Mucosa of rectum (tissue), 2 donors: ENCODE results near the gene MAN2A1.

ENCODE experiments used
- H3K27ac ChIP-seq, 2 donors: one replicate each; pipeline ENCODE4 v1.7.0; 2013; ENCODE audit warnings: inconsistent platforms in 2 of 2, low read depth in 2 of 2, low read length in 2 of 2
- H3K27me3 ChIP-seq, 2 donors: one replicate each; pipeline ENCODE4 v1.7.0; 2013; ENCODE audit warnings: low read length in 2 of 2; ENCODE audit not compliant: control insufficient read depth in 2 of 2, insufficient read depth in 2 of 2
- H3K36me3 ChIP-seq, 2 donors: one replicate each; pipeline ENCODE4 v1.7.0; 2013; ENCODE audit warnings: low read length in 2 of 2; ENCODE audit not compliant: control insufficient read depth in 2 of 2, insufficient read depth in 2 of 2
- H3K4me1 ChIP-seq, 2 donors: one replicate each; pipeline ENCODE4 v1.7.0; 2013; ENCODE audit warnings: low read length in 2 of 2, mild to moderate bottlenecking in 1 of 2; ENCODE audit not compliant: control insufficient read depth in 2 of 2, insufficient read depth in 2 of 2
- H3K4me3 ChIP-seq, 2 donors: one replicate each; pipeline ENCODE4 v1.7.0; 2013; ENCODE audit warnings: low read length in 2 of 2
- H3K9ac ChIP-seq, 2 donors: one replicate each; pipeline ENCODE4 v1.7.0; 2013; ENCODE audit warnings: low read length in 2 of 2, low read depth in 1 of 2, mild to moderate bottlenecking in 1 of 2
- H3K9me3 ChIP-seq, 2 donors: one replicate each; pipeline ENCODE4 v1.7.0; 2013; ENCODE audit warnings: low read length in 2 of 2; ENCODE audit not compliant: control insufficient read depth in 2 of 2
- donor health status: healthy.
- donor health status: Normal muscosa, but diverticular disease.

The MAN2A1 gene

GRCh38 chr5:109852371-109853155, 162.8 kb downstream of the MAN2A1 start:
- Histone ChIP-seq H3K27me3 (no peaks in the 10 kb centered on the region), H3K4me3 (no peak overlapping the region), H3K4me1 (no peaks in the 10 kb centered on the region), H3K27ac (no peak overlapping the region), H3K36me3 (peaks cover 33 to 47% of the 10 kb centered on the region in 2 donors), H3K9ac (no peak overlapping the region), H3K9me3 (no peaks in the 10 kb centered on the region)

GRCh38 chr5:109853377-109853776, 163.7 kb downstream of the MAN2A1 start:
- H3K27me3 ChIP-seq: no peaks in the 10 kb centered on the region
- no peak overlapping the region for H3K9ac ChIP-seq
- H3K4me3 ChIP-seq: no peak overlapping the region
- no peak overlapping the region for H3K27ac ChIP-seq
- H3K4me1 ChIP-seq: no peaks in the 10 kb centered on the region
- H3K9me3 ChIP-seq: no peaks in the 10 kb centered on the region
- H3K36me3 ChIP-seq: peaks cover 31 to 48% of the 10 kb centered on the region in 2 donors

GRCh38 chr5:109855056-109855455, 165.3 kb downstream of the MAN2A1 start:
- H3K9me3 ChIP-seq: no peaks in the 10 kb centered on the region
- no peak overlapping the region for H3K27ac ChIP-seq
- H3K4me3 ChIP-seq: no peak overlapping the region
- peaks cover 25 to 42% of the 10 kb centered on the region in 2 donors for H3K36me3 ChIP-seq
- H3K9ac ChIP-seq: no peak overlapping the region
- H3K27me3 ChIP-seq: no peaks in the 10 kb centered on the region
- H3K4me1 ChIP-seq: no peaks in the 10 kb centered on the region

GRCh38 chr5:109857405-109858031, 167.8 kb downstream of the MAN2A1 start:
- no peak overlapping the region for H3K27ac ChIP-seq
- H3K9me3 ChIP-seq: no peaks in the 10 kb centered on the region
- no peaks in the 10 kb centered on the region for H3K4me1 ChIP-seq
- H3K27me3 ChIP-seq: no peaks in the 10 kb centered on the region
- no peak overlapping the region for H3K9ac ChIP-seq
- H3K4me3 ChIP-seq: no peak overlapping the region
- peaks cover 25 to 43% of the 10 kb centered on the region in 2 donors for H3K36me3 ChIP-seq

GRCh38 chr5:109859537-109859936, 169.8 kb downstream of the MAN2A1 start:
- Histone ChIP-seq H3K9me3 (no peaks in the 10 kb centered on the region), H3K27me3 (no peaks in the 10 kb centered on the region), H3K9ac (no peak overlapping the region), H3K36me3 (peaks cover 27 to 48% of the 10 kb centered on the region in 2 donors), H3K4me1 (no peaks in the 10 kb centered on the region), H3K27ac (no peak overlapping the region), H3K4me3 (no peak overlapping the region)

- Histone ChIP-seq H3K4me1 (no peaks in the 10 kb centered on the region), H3K36me3 (peaks cover 34 to 37% of the 10 kb centered on the region in 2 donors), H3K27me3 (no peaks in the 10 kb centered on the region), H3K9me3 (no peaks in the 10 kb centered on the region), H3K27ac (no peak overlapping the region), H3K9ac (no peak overlapping the region), H3K4me3 (no peak overlapping the region)
Measured at GRCh38 chr5:109862301-109862700, 172.6 kb downstream of the MAN2A1 start.

GRCh38 chr5:109863752-109864151, 174.0 kb downstream of the MAN2A1 start:
- no peak overlapping the region for H3K4me3 ChIP-seq
- H3K9ac ChIP-seq: no peak overlapping the region
- H3K27me3 ChIP-seq: no peaks in the 10 kb centered on the region
- peaks cover 29 to 32% of the 10 kb centered on the region in 2 donors for H3K36me3 ChIP-seq
- H3K9me3 ChIP-seq: no peaks in the 10 kb centered on the region
- no peak overlapping the region for H3K27ac ChIP-seq
- H3K4me1 ChIP-seq: no peaks in the 10 kb centered on the region

- Histone ChIP-seq H3K36me3 (peaks cover 22 to 23% of the 10 kb centered on the region in 2 donors), H3K27me3 (no peaks in the 10 kb centered on the region), H3K9ac (no peak overlapping the region), H3K4me1 (no peaks in the 10 kb centered on the region), H3K4me3 (no peak overlapping the region), H3K27ac (no peak overlapping the region), H3K9me3 (no peaks in the 10 kb centered on the region)
Measured at GRCh38 chr5:109865637-109866036, 175.9 kb downstream of the MAN2A1 start.

GRCh38 chr5:109866051-109866450, 176.3 kb downstream of the MAN2A1 start:
- Histone ChIP-seq H3K36me3 (peaks cover 22 to 23% of the 10 kb centered on the region in 2 donors), H3K27ac (no peak overlapping the region)

GRCh38 chr5:109868737-109869136, 179.0 kb downstream of the MAN2A1 start:
- no peaks in the 10 kb centered on the region for H3K4me1 ChIP-seq
- H3K9ac ChIP-seq: no peak overlapping the region
- H3K27me3 ChIP-seq: no peaks in the 10 kb centered on the region
- no peak overlapping the region for H3K4me3 ChIP-seq
- H3K9me3 ChIP-seq: no peaks in the 10 kb centered on the region
- H3K27ac ChIP-seq: no peak overlapping the region
- H3K36me3 ChIP-seq: peaks cover 12% of the 10 kb centered on the region in 2 donors

More at GRCh38 chr5:109866051-109866450, 176.3 kb downstream of the MAN2A1 start:
- Histone ChIP-seq H3K9me3 (no peaks in the 10 kb centered on the region), H3K4me3 (no peak overlapping the region), H3K4me1 (no peaks in the 10 kb centered on the region), H3K9ac (no peak overlapping the region), H3K27me3 (no peaks in the 10 kb centered on the region)
